Endometrial microvascular endothelial cells (primary cell): ENCODE measurements around the gene GAS1. TPM values are rescaled to one million over a fixed set of nuclear protein-coding genes. Genes with fewer than 3 reads are reported as not detected.

Source experiments
- in situ Hi-C: cut with HindIII; loops from 2 replicates; pipeline ENCODE4 v1.10.0; 2017; ENCODE audit warnings: low sequenced_read_pairs, low pct_unique_long_range_greater_than_20kb; ENCODE audit errors: inconsistent ontology term
- total RNA-seq: library from RNA; depleted of rRNA; stranded (reverse); fragments of >200 nt; gene quantifications from one replicate; pipeline ENCODE4 v1.2.3, GENCODE V29; 2015; ENCODE audit errors: inconsistent ontology term

GAS1 gene
- not detected for total RNA-seq

GRCh38 chr9:86947146-86948073, at the start of gene GAS1:
GAS1 (minus strand) TSS chr9:86947506; CDS start chr9:86946779, 727 bp downstream.
- in situ Hi-C loops: no loop called here

- in situ Hi-C loops: no loop called here
Measured at GRCh38 chr9:86994231-86994630, 46.9 kb upstream of the GAS1 start.

GRCh38 chr9:86993830-86994229, 46.5 kb upstream of the GAS1 start:
- in situ Hi-C loops: no loop called here

GRCh38 chr9:86991077-86991476, 43.8 kb upstream of the GAS1 start:
- in situ Hi-C loops: no loop called here

GRCh38 chr9:86990290-86990689, 43.0 kb upstream of the GAS1 start:
- in situ Hi-C loops: no loop called here

- in situ Hi-C loops: no loop called here
Measured at GRCh38 chr9:86987900-86988299, 40.6 kb upstream of the GAS1 start.

GRCh38 chr9:86985132-86985647, 37.9 kb upstream of the GAS1 start:
- in situ Hi-C loops: no loop called here

GRCh38 chr9:86983620-86984259, 36.4 kb upstream of the GAS1 start:
- in situ Hi-C loops: no loop called here

- in situ Hi-C loops: no loop called here
Measured at GRCh38 chr9:86983249-86983619, 35.9 kb upstream of the GAS1 start.

- in situ Hi-C loops: no loop called here
Measured at GRCh38 chr9:86980802-86981201, 33.5 kb upstream of the GAS1 start.

- in situ Hi-C loops: no loop called here
Measured at GRCh38 chr9:86979657-86980056, 32.4 kb upstream of the GAS1 start.

- in situ Hi-C loops: no loop called here
Measured at GRCh38 chr9:86978922-86979474, 31.7 kb upstream of the GAS1 start.

- in situ Hi-C loops: no loop called here
Measured at GRCh38 chr9:86978413-86978812, 31.1 kb upstream of the GAS1 start.

- in situ Hi-C loops: no loop called here
Measured at GRCh38 chr9:86977205-86977835, 30.0 kb upstream of the GAS1 start.

GRCh38 chr9:86975606-86976005, 28.3 kb upstream of the GAS1 start:
- in situ Hi-C loops: no loop called here

- in situ Hi-C loops: no loop called here
Measured at GRCh38 chr9:86975036-86975435, 27.7 kb upstream of the GAS1 start.

- in situ Hi-C loops: no loop called here
Measured at GRCh38 chr9:86974421-86974820, 27.1 kb upstream of the GAS1 start.

- in situ Hi-C loops: no loop called here
Measured at GRCh38 chr9:86971742-86972141, 24.4 kb upstream of the GAS1 start.

GRCh38 chr9:86968258-86968920, 21.1 kb upstream of the GAS1 start:
- in situ Hi-C loops: no loop called here
